Ramos (cell line): ENCODE results near the gene FOXE1.

ENCODE experiments used
- in situ Hi-C: fragments of 300-500 bp; cut with MboI; formaldehyde crosslinking; loops from one replicate; pipeline ENCODE4 v1.14.3; 2022; ENCODE audit warnings: low sequenced_read_pairs; ENCODE audit not compliant: unreplicated experiment

Gene FOXE1

DNA sequence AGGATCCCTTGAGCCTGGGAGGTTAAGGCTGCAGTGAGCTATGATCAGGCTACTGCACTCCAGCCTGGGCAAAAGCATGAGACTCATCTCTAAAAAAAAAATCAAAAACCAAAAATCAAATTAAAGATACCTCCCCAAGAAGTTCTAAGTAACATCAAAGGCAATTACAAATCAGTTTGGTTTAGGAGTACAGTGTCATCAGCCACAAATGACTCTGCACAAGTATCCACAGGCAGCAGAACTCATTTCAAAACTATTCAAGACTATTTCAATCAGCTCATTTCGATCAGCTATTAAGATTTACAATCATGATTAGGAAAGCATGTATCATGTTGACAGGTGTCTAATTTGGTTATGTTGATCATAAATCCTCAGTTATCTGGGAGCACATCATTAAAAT, 50.2 kb downstream of the FOXE1 start:
- in situ Hi-C loops, result loop anchor here (25.0 kb wide), 2 partner anchors 359 to 884 kb away; partner anchors contain the start of genes ANKS6 and TBC1D2

DNA sequence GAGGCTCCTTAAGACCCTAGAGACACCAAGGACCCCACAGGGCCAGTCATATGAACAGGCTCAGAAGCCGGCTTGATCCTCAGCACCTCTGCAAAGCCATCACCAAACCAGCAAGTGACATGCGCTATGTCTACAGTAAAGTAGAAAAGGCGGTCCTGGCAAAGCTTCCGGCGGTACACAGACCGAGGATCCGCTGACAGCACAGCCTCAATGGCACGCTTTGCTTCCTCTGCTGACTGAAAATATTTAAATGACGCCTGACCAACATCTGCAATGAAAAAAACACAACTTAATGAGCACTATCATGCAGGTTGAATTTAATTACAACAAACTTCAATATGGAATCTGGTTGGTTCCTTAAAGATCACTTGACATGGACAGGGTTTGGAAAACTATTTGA, 51.7 kb downstream of the FOXE1 start:
- in situ Hi-C loops, result loop anchor here (25.0 kb wide), 2 partner anchors 358 to 883 kb away; partner anchors contain the start of genes ANKS6 and TBC1D2

- in situ Hi-C loops, result loop anchor here (25.0 kb wide), 2 partner anchors 357 to 882 kb away; partner anchors contain the start of genes ANKS6 and TBC1D2
Observed at GRCh38 chr9:97905228-97905627, 52.2 kb downstream of the FOXE1 start.
